CD8-positive, alpha-beta memory T cell (primary cell): Measurements from ENCODE around the gene CRTC3. TPM values are rescaled to one million over a fixed set of nuclear protein-coding genes. Genes with fewer than 3 reads are reported as not detected.
A peak's percentile ranks its signal among the peaks of the same experiment; 100 is the strongest.

Source experiments
- CTCF ChIA-PET: fragments of 350-600 bp; sonication (Branson Sonifier 250); formaldehyde crosslinking; loops from one replicate; lab custom pipeline; 2021; ENCODE audit warnings: antibody characterized with exemption; lab: Charles Lee
- POLR2A ChIA-PET: fragments of 350-600 bp; sonication (Branson Sonifier 250); formaldehyde crosslinking; loops from one replicate; lab custom pipeline; 2021; ENCODE audit warnings: antibody characterized with exemption; lab: Charles Lee
- DNase-seq, 5 donors: peaks; one replicate each; pipeline versions ENCODE4 v3.0.0 to v3.0.0-alpha.2; 2020 to 2022; ENCODE audit warnings: mixed read lengths in 1 of 5
- H3K27ac ChIP-seq: one replicate; pipeline ENCODE4 v1.7.0; 2013; ENCODE audit warnings: low read depth, mild to moderate bottlenecking, low read length, moderate library complexity
- H3K27me3 ChIP-seq: 2 replicates; pipeline ENCODE4 v1.7.0; 2013; ENCODE audit warnings: low read length, mild to moderate bottlenecking; ENCODE audit not compliant: insufficient read depth, poor library complexity, severe bottlenecking
- H3K36me3 ChIP-seq: 2 replicates; pipeline ENCODE4 v1.7.0; 2013; ENCODE audit warnings: mild to moderate bottlenecking, low read length, moderate library complexity; ENCODE audit not compliant: insufficient read depth
- H3K4me1 ChIP-seq: 2 replicates; pipeline ENCODE4 v1.7.0; 2013; ENCODE audit warnings: mild to moderate bottlenecking, low read length, moderate library complexity; ENCODE audit not compliant: insufficient read depth
- H3K4me3 ChIP-seq: 2 replicates; pipeline ENCODE4 v1.7.0; 2013; ENCODE audit warnings: mild to moderate bottlenecking, low read length
- H3K9me3 ChIP-seq: 2 replicates; pipeline ENCODE4 v1.7.0; 2013; ENCODE audit warnings: mild to moderate bottlenecking, low read length
- H3K27ac Mint-ChIP-seq, 8 donors: one replicate each; pipeline ENCODE4 v1.8.0; 2020 to 2021; ENCODE audit warnings: mixed read lengths in 8 of 8, mild to moderate bottlenecking in 6 of 8, inconsistent platforms in 3 of 8, moderate library complexity in 3 of 8
- H3K27me3 Mint-ChIP-seq, 2 donors: one replicate each; pipeline ENCODE4 v1.8.0; 2020 to 2021; ENCODE audit warnings: mixed read lengths in 2 of 2, mild to moderate bottlenecking in 1 of 2, moderate library complexity in 1 of 2
- H3K36me3 Mint-ChIP-seq, 3 donors: one replicate each; pipeline ENCODE4 v1.8.0; 2020 to 2021; ENCODE audit warnings: mixed read lengths in 3 of 3, inconsistent platforms in 1 of 3, mild to moderate bottlenecking in 1 of 3
- H3K4me1 Mint-ChIP-seq, 3 donors: one replicate each; pipeline ENCODE4 v1.8.0; 2020 to 2021; ENCODE audit warnings: mixed read lengths in 3 of 3, inconsistent platforms in 1 of 3, mild to moderate bottlenecking in 1 of 3
- H3K4me3 Mint-ChIP-seq, 7 donors: one replicate each; pipeline ENCODE4 v1.8.0; 2020 to 2021; ENCODE audit warnings: mixed read lengths in 7 of 7, mild to moderate bottlenecking in 6 of 7, moderate library complexity in 4 of 7, inconsistent platforms in 2 of 7
- H3K9me3 Mint-ChIP-seq, 5 donors: one replicate each; pipeline ENCODE4 v1.8.0; 2020 to 2022; ENCODE audit warnings: mixed read lengths in 5 of 5, mild to moderate bottlenecking in 3 of 5, moderate library complexity in 2 of 5, inconsistent platforms in 1 of 5
- polyA plus RNA-seq: library from polyadenylated mRNA; unstranded; fragments of 300-500 nt; fragmentation: Illumina TruSeq; gene quantifications from one replicate; pipeline ENCODE4 v1.2.3, GENCODE V29; 2021
- total RNA-seq, 2 experiments: library from RNA; stranded (reverse); gene quantifications; one replicate each; pipeline ENCODE4 v1.2.3, GENCODE V29; 2021

CRTC3 gene
- total and polyA plus RNA-seq, 3 experiments from 2014 or later: 25.5 to 34.2 (median 26.7) TPM

- Histone ChIP-seq H3K4me1 (peaks cover 90% of the 10 kb centered on the region), H3K27me3 (no peaks in the 10 kb centered on the region), H3K27ac (no peak overlapping the region), H3K9me3 (no peaks in the 10 kb centered on the region), H3K4me3 (peak overlapping the region; percentile 3), H3K36me3 (no peaks in the 10 kb centered on the region)
- H3K4me1 Mint-ChIP-seq: peaks cover 66 to 95% (median 89%) of the 10 kb centered on the region in 3 donors
- ChIA-PET CTCF (no interaction called here), POLR2A (no interaction called here)
- peaks cover 0 to 9% (median 7%) of the 10 kb centered on the region in 3 donors for H3K36me3 Mint-ChIP-seq
- peak overlapping the region in 6 of 7 donors; percentile 14 to 67 (median 52) for H3K4me3 Mint-ChIP-seq
- peak overlapping the region; percentile 49 to 90 (median 79) for H3K27ac Mint-ChIP-seq
- no peaks in the 10 kb centered on the region for H3K27me3 Mint-ChIP-seq
- DNase-seq: peak in 1 of 5 donors; percentile 71
- no peaks in the 10 kb centered on the region for H3K9me3 Mint-ChIP-seq
These were observed 34.3 kb downstream of the CRTC3 start for GRCh38 chr15:90564051-90564450.

- H3K9me3 Mint-ChIP-seq: no peaks in the 10 kb centered on the region
- Histone ChIP-seq H3K27ac (no peak overlapping the region), H3K36me3 (no peaks in the 10 kb centered on the region), H3K4me3 (no peak overlapping the region), H3K27me3 (no peaks in the 10 kb centered on the region), H3K4me1 (peaks cover 95% of the 10 kb centered on the region), H3K9me3 (no peaks in the 10 kb centered on the region)
- no peaks in the 10 kb centered on the region for H3K27me3 Mint-ChIP-seq
- ChIA-PET CTCF (no interaction called here), POLR2A (no interaction called here)
- no peak for DNase-seq
- H3K36me3 Mint-ChIP-seq: peaks cover 0 to 7% (median 7%) of the 10 kb centered on the region in 3 donors
- H3K4me3 Mint-ChIP-seq: peak overlapping the region in 6 of 7 donors; percentile 14 to 77 (median 58)
- H3K27ac Mint-ChIP-seq: peak overlapping the region in 7 of 8 donors; percentile 49 to 89 (median 79)
- H3K4me1 Mint-ChIP-seq: peaks cover 71 to 95% (median 91%) of the 10 kb centered on the region in 3 donors
These were observed 34.9 kb downstream of the CRTC3 start for GRCh38 chr15:90564590-90564989.

GRCh38 chr15:90565866-90566265 is 36.1 kb downstream of the CRTC3 start:
- peaks cover 0 to 7% (median 5%) of the 10 kb centered on the region in 3 donors for H3K36me3 Mint-ChIP-seq
- H3K4me3 Mint-ChIP-seq: peak overlapping the region in 5 of 7 donors; percentile 16 to 40 (median 33)

GRCh38 chr15:90570643-90571042 is 40.9 kb downstream of the CRTC3 start:
- Mint-ChIP-seq H3K36me3 (peaks cover 0 to 6% (median 2%) of the 10 kb centered on the region in 3 donors), H3K27ac (peak overlapping the region in 5 of 8 donors; percentile 64 to 89 (median 75)), H3K4me3 (peak overlapping the region in 4 of 7 donors; percentile 2 to 35 (median 18)), H3K9me3 (no peaks in the 10 kb centered on the region), H3K4me1 (peaks cover 72 to 94% (median 84%) of the 10 kb centered on the region in 3 donors), H3K27me3 (no peaks in the 10 kb centered on the region)
- POLR2A ChIA-PET: no interaction called here
- Histone ChIP-seq H3K4me3 (peak overlapping the region; percentile 11), H3K27me3 (no peaks in the 10 kb centered on the region), H3K4me1 (peaks cover 84% of the 10 kb centered on the region), H3K27ac (peak overlapping the region; percentile 26), H3K36me3 (no peaks in the 10 kb centered on the region), H3K9me3 (no peaks in the 10 kb centered on the region)
- CTCF ChIA-PET: no interaction called here
- no peak for DNase-seq

More at GRCh38 chr15:90565866-90566265, 36.1 kb downstream of the CRTC3 start:
- ChIA-PET POLR2A (no interaction called here), CTCF (no interaction called here)
- Histone ChIP-seq H3K4me1 (peaks cover 95% of the 10 kb centered on the region), H3K4me3 (no peak overlapping the region), H3K9me3 (no peaks in the 10 kb centered on the region), H3K36me3 (no peaks in the 10 kb centered on the region), H3K27me3 (no peaks in the 10 kb centered on the region), H3K27ac (no peak overlapping the region)
- DNase-seq: no peak
- H3K4me1 Mint-ChIP-seq: peaks cover 76 to 95% (median 91%) of the 10 kb centered on the region in 3 donors
- H3K27ac Mint-ChIP-seq: peak overlapping the region in 7 of 8 donors; percentile 4 to 69 (median 43)
- no peaks in the 10 kb centered on the region for H3K9me3 Mint-ChIP-seq
- no peaks in the 10 kb centered on the region for H3K27me3 Mint-ChIP-seq

- no peaks in the 10 kb centered on the region for H3K9me3 Mint-ChIP-seq
- H3K4me3 Mint-ChIP-seq: peak overlapping the region in 2 of 7 donors; percentile 26 to 55
- ChIA-PET POLR2A (no interaction called here), CTCF (no interaction called here)
- H3K4me1 Mint-ChIP-seq: peaks cover 69 to 94% (median 83%) of the 10 kb centered on the region in 3 donors
- peaks cover 0 to 6% (median 0%) of the 10 kb centered on the region in 3 donors for H3K36me3 Mint-ChIP-seq
- Histone ChIP-seq H3K4me3 (no peak overlapping the region), H3K27ac (peak overlapping the region; percentile 26), H3K36me3 (no peaks in the 10 kb centered on the region), H3K9me3 (no peaks in the 10 kb centered on the region), H3K27me3 (no peaks in the 10 kb centered on the region), H3K4me1 (peaks cover 83% of the 10 kb centered on the region)
- H3K27ac Mint-ChIP-seq: peak overlapping the region in 5 of 8 donors; percentile 5 to 47 (median 30)
- DNase-seq: no peak
- no peaks in the 10 kb centered on the region for H3K27me3 Mint-ChIP-seq
These were observed 41.4 kb downstream of the CRTC3 start for GRCh38 chr15:90571063-90571541.

- Mint-ChIP-seq H3K27ac (peak overlapping the region in 6 of 8 donors; percentile 27 to 86 (median 52)), H3K27me3 (no peaks in the 10 kb centered on the region), H3K9me3 (no peaks in the 10 kb centered on the region), H3K4me3 (peak overlapping the region in 1 of 7 donors; percentile 15), H3K36me3 (peaks cover 5 to 11% (median 9%) of the 10 kb centered on the region in 3 donors), H3K4me1 (peaks cover 66 to 96% (median 82%) of the 10 kb centered on the region in 3 donors)
- H3K36me3 ChIP-seq: no peaks in the 10 kb centered on the region
- CTCF ChIA-PET: interaction anchor here (1.0 to 1.3 kb wide), 2 partner anchors 11 kb away, joined by 3 read pairs; no protein-coding TSS in a partner anchor
- H3K27me3 ChIP-seq: no peaks in the 10 kb centered on the region
- no peak overlapping the region for H3K27ac ChIP-seq
- H3K4me3 ChIP-seq: no peak overlapping the region
- peaks cover 79% of the 10 kb centered on the region for H3K4me1 ChIP-seq
- DNase-seq: no peak
- no peaks in the 10 kb centered on the region for H3K9me3 ChIP-seq
- POLR2A ChIA-PET: interaction anchor here (0.7 kb wide), 1 partner anchor 42 kb away, joined by 3 read pairs; no protein-coding TSS in a partner anchor
These were observed 43.2 kb downstream of the CRTC3 start for GRCh38 chr15:90572893-90573292.

- peak overlapping the region in 1 of 7 donors; percentile 60 for H3K4me3 Mint-ChIP-seq
- H3K4me1 ChIP-seq: peaks cover 65% of the 10 kb centered on the region
- H3K4me3 ChIP-seq: no peak overlapping the region
- peak overlapping the region in 2 of 8 donors; percentile 14 to 26 for H3K27ac Mint-ChIP-seq
- H3K27me3 Mint-ChIP-seq: no peaks in the 10 kb centered on the region
- H3K27me3 ChIP-seq: no peaks in the 10 kb centered on the region
- H3K4me1 Mint-ChIP-seq: peaks cover 49 to 77% (median 63%) of the 10 kb centered on the region in 3 donors
- CTCF ChIA-PET: no interaction called here
- H3K36me3 Mint-ChIP-seq: peaks cover 5 to 14% (median 6%) of the 10 kb centered on the region in 3 donors
- DNase-seq: no peak
- H3K9me3 ChIP-seq: no peaks in the 10 kb centered on the region
- H3K27ac ChIP-seq: no peak overlapping the region
- POLR2A ChIA-PET: interaction anchor here (1.1 kb wide), 1 partner anchor 9 kb away, joined by 7 read pairs; no protein-coding TSS in a partner anchor
- H3K9me3 Mint-ChIP-seq: no peaks in the 10 kb centered on the region
- H3K36me3 ChIP-seq: no peaks in the 10 kb centered on the region
These were observed 47.1 kb downstream of the CRTC3 start for GRCh38 chr15:90576711-90577389.

- H3K36me3 Mint-ChIP-seq: peaks cover 5 to 14% (median 14%) of the 10 kb centered on the region in 3 donors
- no peaks in the 10 kb centered on the region for H3K27me3 Mint-ChIP-seq
- Histone ChIP-seq H3K9me3 (no peaks in the 10 kb centered on the region), H3K27me3 (no peaks in the 10 kb centered on the region), H3K4me3 (no peak overlapping the region), H3K27ac (no peak overlapping the region), H3K36me3 (no peaks in the 10 kb centered on the region), H3K4me1 (peaks cover 72% of the 10 kb centered on the region)
- no peak for DNase-seq
- H3K27ac Mint-ChIP-seq: no peak overlapping the region
- peaks cover 45 to 74% (median 59%) of the 10 kb centered on the region in 3 donors for H3K4me1 Mint-ChIP-seq
- ChIA-PET POLR2A (interaction anchor here (0.7 kb wide), 1 partner anchor 15 kb away, joined by 3 read pairs; no protein-coding TSS in a partner anchor), CTCF (no interaction called here)
- no peaks in the 10 kb centered on the region for H3K9me3 Mint-ChIP-seq
- H3K4me3 Mint-ChIP-seq: no peak overlapping the region
These were observed 49.5 kb downstream of the CRTC3 start for GRCh38 chr15:90579213-90579612.
